GM18502 (cell line): Measurements from ENCODE around the gene PEX14.

Experiments
- ATAC-seq: cut with Tn5 transposase; IDR thresholded peaks from one replicate; pipeline ENCODE4 v1.9.1; 2021; ENCODE audit warnings: mild to moderate bottlenecking; ENCODE audit not compliant: unreplicated experiment, poor library complexity

PEX14 gene

DNA sequence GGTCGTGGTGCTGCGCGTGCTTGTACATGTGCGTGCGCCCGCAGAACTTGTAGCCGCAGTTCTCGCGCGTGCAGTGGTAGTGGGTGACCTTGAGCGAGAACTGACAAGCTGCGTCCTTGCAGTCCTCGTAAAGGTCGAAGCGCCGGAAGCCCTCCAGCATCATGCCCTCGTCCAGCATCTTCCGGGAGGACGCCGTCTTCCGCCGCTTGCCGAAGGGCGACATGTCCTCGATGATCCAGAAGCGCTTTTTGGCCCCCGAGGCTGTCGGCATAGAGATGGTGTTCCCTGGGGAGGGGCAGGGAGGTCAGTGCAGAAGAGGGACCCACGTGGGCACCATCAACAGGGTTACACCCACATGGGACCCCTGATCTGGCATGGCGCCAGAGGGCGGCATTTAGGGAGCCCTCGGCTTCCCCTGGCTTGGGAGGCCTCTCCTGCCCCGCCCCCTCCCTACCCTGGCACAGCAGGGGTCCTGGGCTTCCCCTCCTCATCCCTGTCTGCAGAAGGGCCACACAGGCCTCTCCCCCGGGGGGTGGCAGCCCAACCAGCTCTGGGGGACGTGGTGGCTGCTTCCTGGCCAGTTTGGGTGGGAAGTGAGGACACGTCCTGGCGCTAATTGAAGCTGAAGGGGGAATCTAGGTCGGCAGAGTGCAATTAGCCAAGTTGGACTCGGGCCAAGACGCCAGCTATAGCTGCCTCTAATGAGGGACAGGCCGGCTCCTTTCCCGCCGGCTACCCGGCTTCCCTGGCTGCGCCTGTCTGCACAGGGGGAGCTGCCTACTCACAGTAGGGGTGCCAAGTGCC, 165.2 kb downstream of the PEX14 start:
- ATAC-seq = no peak

DNA sequence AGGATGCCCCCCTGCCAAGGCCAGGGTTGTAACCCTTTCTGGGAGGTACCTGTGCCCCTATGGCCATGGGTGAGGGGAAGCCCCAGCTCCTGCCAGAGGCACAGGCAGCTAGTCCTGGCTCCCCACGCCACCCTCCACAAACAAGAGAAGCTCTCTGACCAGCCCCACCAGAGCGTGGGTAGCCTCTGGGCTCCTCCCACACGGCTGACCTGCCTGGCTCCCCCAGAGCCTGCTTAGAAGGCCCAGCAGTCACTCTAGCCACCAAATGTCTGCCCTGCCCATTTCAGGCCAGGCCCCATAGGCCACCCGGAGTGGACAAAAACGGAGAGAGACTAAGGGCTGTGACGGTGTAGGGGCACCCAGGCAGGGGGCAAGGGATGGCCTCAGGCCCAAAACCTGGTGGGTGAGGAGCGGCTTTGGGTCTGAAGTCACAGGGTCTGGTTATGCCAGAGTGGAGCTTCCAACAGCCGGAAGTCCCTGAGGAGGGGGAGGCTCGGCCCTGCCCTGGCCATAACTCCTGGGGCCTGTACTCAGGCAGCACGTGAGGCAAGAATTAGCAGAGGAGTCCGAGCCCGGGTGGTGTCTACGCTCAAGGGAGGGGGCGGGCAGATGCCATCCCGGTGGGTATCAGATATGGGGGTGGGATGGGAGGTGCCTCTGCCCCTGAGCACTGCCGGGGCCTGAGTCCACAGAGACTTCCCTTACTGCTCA, 166.2 kb downstream of the PEX14 start:
- ATAC-seq = no peak

DNA sequence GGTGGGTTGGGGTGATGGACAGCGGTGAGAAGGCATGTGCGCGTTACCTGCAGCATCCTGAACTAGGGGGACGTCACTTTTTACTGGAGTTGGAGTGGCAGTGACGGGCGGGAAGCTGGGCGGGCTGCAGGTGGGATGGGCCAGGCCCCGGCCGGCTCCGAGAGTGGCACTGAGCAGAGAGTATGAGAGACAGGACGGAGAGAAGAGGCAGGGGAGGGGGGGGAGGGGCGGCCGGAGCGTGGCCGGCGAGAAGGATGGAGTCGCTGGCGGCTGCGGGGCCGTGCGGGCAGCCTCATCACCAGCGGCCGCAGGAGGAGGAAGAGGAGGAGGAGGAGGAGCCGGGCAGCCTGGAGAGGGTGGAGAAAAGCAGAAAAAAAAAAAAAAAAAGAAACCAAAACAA, 167.2 kb downstream of the PEX14 start:
- ATAC-seq = no peak

DNA sequence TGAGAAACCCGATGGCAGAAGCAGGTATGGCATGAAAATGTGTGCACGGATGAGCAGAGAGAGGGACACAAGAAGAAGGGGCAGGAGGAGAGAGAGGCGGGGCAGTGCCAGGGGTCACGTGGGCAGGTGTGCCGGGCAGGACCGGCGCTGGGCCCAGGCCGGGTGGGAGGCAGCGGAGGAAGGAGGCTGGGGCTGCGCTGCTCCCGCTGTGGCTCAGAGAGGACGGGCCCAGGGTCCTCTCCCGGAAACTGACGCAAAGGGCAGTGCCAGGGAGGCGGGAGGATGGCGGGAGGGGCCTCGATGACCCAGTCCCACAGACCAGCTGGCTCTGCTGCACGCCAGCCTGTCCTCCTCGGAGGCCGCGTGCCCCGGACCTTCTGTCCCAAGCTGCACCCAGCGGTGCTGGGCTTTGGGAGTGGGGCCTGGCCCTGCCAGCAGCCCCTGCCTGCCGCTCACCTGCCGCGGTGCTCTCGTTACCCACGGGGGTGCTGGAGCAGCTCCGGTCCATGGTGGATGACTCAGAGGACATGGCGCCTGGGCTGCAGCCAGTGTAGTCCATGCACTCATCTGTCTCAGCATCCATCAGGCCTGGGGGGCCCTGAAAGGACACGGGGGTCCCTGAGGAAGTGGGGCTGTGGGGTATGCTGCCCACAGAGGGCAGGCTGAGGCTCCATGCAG, 167.8 kb downstream of the PEX14 start:
- ATAC-seq = no peak

DNA sequence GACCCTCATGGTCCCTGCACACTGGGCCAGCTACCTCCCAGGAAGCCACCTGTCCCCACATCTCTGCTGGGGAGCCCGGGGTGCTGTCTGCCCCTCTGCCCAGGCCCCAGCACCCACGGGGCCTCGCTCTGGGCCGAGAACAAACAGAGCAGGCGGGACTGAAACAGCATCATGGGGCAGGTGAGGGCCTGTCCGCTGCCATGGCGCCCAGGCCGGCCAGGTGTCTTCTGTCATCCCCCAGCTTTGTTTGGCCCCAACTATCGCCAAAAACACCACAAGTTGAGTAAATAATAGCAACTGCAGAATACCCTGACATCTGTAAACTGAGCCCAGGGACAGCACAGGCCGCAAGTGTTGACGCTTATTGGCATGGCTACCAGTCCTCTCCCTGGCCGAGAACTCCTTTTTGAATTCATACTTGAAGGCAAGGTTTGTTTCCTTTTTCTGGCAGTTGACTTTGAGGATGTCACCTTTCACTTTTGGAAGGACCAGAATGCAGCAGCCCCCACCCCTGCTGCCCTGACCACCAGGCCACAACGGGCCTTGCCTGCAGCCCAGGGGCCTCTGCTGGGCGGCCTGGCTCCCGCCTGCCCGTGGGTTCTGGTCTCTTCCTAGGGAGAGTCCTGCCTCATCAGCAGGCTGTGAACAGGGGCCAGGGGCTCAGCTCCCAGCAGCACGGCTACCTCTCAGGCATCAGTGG, 169.0 kb downstream of the PEX14 start:
- no peak for ATAC-seq

DNA sequence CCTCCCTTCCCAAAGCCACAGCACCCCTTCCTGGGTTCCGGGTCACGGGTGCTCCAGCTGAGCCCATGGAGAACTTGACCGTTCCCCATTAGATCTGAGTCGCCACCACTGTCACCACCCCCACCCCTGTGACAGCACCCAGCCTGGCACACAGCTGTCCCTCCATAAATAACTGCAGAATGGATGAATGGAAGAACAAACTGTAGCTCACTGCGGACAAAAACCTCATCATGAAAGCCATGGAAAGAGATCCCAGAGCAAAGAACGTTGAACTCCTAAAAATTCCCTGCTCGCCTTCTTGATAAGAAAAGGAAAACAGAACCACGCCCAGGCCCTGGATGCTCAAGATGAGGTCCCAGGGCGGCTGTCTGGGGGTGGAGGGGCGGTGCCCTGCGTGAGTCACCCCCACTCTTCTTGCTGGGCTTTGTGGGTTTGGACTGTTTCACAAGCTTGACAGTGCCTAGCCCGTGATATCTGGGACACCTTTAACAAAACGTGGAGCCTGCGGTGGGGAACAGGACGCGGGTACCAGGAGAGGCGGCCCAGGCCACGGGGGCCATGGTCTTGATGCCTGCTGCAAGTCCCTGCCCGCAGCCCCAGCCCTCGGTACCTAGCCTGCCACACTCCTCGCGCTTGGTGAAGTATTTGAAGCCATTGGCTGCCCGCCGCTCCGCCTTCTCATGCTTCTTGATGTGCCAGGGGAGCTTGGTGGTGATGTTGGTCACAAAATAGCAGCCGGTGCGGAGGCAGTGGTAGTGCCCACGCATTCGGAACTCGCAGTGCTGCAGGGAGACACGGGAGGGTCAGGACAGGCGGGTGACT, 169.8 kb downstream of the PEX14 start:
- ATAC-seq = no peak

DNA sequence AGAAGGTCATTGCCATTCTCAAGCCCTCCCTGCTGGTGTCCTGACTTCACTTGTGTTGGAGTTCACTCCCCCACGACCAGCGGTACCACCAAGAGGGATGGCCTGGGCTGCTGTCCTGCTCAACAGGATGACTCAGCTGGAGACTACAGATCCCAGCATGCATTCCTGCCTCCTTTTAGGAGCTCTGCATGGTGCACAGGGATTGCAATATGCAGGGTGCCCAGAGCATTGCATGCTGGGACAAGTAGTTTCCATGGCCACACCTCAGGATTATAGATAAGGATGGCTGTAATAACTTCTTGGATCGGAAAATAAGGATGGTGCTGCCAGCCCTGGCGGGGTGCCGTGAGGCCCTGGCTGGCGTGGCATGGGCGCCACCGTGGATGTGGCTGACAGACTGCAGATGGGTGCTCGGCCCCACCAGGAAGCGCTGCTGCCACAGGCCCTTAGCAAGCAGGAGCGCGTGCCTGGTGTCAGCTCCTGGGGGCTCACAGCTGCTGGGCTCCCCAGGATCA, 171.7 kb downstream of the PEX14 start:
- no peak for ATAC-seq

DNA sequence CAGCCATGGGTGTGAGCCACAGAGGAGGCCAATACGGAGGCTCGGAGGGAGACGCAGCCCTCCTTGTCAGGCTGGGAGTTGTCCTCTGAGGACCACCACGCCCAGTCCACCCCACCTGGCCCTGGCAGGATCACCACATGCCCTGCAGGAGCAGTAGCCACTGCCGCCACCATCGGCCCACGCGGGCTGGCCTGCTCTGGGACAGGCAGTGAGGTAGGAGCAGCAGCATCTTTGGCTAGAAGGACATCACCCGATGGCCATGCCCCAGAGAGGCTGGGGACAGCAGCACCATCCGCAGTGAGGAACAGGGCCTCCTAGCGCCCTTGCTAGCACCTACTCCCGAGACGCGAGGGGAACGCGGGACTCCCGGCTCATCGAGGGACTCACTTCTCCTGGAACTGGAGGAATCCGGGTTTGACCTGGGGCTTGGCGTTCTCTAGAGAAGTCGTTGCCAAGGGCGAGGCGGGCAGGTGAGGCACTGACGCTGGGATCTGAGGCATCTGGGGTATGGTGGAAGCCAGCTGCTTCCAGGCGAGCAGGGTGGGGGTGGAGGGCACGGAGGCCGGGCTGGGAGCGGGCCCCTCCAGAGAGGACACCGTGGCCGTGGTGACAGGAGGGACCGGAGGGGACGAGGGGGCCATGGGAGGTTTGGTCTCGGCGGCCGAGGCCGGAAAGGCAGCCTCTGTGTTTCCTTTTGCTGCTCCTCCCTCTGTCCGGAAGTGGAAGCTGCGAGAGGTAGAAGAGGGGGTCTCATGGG, 172.8 kb downstream of the PEX14 start:
- no peak for ATAC-seq

DNA sequence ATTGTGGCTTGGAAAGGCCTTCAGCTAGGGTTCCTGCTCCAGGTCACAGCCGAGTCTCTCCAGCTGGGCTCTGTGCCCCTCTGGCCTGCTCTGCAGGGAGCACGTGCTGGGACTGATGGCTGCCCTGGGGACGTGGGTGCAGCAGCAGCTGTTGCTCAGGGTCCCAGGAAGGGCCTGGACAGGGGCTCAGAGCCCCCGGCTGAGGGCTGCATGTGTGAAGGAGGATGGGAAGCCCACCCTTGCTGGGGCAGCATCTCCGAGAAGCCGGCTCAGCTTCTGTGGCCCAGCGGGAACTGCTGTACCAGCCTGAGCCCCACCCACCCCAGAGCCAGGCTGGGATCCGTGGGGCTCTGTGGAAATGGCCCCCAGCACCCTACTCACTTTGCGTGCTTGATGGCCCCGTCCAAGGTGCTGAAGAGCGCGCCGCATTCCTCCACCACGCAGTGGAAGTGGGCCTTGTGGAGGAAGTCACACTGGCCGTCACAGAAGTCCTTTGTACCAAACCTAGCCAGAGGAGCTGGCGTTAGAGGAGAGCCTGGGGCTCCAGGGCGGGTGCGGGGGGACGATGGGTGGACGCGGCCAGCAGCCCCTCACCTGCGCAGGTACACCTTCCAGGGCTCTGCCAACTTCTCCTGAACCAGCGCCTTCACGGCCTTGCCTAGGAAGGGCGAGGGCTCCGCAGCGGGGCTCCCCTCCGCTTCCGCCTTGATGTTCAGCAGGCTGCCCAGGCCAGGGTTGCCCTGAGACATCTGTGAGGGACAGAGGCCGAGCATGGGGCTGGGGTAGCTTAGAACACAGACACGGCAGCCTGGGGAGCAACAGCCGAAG, 174.2 kb downstream of the PEX14 start:
- no peak for ATAC-seq

DNA sequence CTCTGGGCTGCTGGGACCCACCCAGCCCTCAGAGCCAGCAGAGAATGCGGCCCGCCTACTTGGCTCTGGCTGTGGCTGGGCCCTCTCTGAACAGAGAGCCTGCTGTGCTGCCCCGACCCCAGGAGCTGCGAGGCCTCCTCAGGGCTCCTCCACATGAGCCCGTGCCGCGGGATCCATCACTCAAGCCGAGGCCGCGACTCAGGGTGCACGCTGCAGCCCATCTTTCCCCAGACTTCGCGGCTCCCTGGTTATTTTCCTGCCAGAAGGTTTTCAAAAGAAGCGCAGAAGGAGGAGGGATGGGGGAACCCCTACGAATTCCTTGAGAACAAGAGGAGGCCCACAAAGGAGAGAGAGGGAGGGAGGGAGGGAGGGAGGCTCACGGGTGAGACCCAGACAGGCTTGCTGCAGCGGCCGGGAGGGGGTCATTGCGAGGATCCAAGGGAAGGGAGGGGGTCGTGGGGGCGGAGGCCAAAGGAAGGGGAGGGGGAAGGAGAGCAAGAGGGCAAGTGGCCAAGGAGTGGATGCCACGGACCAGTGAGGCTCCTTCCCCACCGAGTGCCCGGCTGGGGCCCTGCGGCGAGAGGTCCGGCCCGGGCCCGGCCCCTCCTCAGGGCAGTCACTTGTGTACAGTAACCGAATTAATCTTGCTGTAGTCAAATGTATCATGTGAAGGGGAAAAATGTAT, 174.9 kb downstream of the PEX14 start:
- no peak for ATAC-seq

DNA sequence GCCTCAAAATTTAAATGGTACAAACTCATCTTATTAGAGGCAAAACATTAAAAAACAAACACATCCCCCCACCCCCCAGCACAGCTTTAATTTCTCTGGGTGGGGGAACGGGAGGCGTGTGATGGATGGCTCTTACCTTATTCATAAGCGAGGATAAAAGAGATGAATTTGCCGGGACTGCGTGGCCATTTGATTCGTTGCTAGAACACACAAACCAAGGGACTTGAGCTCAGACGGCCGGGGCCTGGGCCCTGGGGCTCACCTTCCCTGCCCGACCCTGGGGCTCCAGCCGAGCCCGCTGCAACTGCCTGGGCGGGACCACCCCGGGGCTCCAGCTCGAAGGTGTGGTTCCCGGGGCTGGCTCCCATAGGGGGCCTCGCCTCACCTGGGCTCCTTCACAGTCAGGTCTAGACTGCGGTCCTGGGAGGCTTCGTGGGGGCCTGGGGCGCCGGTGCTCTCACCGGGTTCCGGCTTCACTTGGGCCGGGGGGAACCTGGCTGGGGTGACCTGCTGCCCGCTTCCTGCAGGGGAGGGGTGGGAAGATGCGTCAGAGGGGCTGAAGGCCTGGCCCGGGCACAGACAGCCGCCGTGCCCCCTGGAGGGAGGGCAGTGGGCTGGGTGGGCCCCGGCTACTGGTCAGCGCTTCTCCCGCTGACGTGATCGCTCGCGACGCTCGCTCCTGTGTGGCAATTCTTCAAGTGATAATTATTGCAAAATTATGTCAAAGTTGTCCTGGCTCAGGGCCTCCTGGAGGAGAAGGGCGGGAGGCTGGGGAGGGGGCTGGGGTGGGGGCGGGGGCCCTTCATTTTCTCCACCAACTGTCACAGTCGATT, 176.0 kb downstream of the PEX14 start:
- ATAC-seq = no peak

DNA sequence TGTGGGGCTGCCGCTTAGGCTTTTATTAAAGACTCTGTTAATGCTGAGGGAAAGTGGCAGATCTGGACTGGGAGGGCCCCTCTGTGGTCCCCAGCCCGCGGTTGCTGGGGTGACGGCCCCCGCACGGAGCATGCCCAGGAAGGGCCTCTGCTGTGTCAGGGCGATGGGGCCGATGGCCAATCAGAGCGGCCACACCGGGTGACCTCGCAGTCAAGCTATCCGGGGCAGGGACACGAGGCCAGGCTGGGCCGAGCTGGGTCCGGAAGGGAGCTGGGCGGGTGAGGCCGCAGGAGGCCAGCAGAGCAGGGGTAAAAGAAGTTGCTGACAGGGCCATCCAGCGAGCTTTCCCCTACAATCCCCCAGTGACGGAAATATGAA, 176.6 kb downstream of the PEX14 start:
- ATAC-seq = no peak

DNA sequence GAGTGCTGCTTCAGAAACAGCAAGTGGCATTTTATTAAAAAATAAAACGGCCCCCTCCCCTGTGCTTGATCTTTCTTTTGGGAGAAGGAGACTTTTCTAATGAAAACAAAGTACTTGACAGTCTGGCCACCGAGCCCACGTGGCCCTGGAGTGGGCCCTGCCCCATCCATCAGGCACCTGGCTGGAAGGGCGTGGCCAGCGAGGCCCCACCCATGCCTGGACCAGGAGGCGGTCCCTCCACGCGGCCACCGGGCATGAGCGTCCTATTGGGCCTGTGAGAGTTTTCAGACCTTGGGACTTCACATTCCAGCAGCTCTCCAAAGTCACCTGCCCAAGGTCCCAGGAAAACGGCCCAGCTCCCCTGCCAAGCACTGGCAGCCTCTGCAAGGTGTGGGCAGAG, 177.0 kb downstream of the PEX14 start:
- no peak for ATAC-seq

DNA sequence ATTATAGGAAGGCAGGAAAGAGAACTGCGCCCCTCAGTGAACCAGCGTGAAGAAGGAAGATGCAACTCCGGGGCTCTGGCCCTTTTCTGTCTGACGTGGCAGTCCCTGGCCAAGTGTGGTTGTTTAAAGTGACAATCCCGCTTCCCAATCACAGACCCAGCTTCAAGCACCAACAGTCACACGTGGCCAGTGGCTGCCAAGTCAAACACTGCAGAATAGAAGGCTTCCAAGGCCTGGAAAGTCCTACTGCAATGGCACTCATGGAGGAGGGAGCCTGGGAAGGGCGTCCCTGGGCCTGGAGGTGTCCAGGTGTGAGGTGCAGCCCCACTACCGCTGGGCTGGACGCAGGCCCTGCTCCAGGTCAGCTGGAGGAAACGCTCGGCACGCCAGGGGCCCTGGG, 177.9 kb downstream of the PEX14 start:
- no peak for ATAC-seq

DNA sequence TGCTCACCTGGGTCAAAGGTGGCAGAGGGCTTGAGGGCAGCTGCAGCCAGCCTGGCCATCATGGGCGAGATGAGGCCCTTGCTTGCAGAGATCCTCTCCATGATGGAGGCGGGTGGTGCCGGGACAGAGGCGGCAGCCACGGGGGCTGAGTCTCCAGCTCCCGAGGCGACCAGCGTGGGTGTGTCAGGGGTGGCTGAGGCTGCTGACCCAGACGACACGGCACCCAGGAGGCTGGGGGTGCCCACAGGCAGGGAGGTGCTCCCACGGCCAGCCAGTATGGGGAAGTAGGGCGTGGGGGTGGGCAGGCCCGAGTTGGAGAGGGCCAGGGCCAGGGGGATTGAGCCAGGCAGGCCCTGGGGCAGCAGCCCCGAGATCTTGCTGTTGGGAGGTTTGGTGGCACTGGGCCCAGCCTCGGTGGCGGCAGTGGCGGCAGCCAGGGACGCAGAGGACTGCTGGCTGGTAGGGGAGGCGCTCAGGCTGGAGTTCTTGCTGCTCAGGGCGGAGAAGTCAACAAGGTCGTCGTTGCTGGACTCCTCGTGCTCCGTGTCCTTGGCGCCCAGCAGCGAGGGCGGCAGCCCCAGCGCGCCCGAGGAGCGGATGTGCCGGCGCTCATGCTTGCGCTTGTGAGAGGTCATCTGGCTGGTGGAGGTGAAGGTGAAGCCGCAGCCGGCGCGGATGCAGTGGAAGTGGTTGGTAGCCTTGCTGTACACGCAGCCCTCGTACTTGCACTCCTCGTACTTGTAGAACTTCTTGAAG, 178.8 kb downstream of the PEX14 start:
- no peak for ATAC-seq

DNA sequence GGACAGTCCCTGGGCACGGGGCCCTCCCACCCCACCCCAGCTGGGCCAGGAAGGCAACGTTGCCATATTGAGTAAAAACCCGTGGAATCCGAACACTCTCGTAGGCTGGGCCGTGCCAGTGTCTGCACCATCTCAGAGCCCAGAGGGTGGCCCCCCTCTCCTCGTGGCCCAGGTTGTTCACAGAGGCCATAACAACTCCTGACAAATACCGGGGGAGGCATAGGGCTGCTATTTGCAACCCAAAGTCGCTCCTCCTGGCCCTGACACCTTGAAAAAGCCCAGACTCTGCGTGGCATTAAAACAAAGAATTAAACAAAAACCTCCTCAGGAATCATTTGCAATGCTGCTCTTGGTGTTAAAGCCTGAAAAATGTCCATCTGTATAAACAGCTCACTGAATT, 180.3 kb downstream of the PEX14 start:
- no peak for ATAC-seq
